T-helper 2 cell (primary cell): Measurements from ENCODE around the gene SLC25A26.
A peak's percentile ranks its signal among the peaks of the same experiment; 100 is the strongest.

ENCODE experiments used
- DNase-seq, 5 experiments: peaks; one replicate each; pipeline versions ENCODE4 v3.0.0 to v3.0.0-alpha.2; 2012 to 2022

Gene SLC25A26

DNA sequence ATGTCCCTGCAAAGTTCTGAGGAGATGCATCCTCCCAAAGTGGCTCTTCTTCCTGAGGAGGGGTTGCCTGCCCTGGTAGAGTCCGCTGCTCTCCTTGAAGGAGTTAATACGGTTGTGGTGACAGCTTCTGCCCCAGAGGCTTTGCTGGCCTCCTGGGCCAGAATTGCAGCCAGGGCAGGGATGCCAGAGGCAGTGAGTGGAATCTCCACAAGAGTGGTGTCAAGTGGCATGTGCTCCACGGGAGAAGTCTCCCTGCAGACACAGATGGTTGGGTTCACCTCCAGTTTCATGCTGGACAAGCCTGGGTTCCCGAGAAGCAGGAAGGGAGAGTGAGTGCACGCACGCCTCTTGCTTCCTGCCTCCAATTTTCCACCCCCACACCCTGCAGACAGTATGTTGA lies 105.5 kb downstream of the SLC25A26 start:
- no peak for DNase-seq

DNA sequence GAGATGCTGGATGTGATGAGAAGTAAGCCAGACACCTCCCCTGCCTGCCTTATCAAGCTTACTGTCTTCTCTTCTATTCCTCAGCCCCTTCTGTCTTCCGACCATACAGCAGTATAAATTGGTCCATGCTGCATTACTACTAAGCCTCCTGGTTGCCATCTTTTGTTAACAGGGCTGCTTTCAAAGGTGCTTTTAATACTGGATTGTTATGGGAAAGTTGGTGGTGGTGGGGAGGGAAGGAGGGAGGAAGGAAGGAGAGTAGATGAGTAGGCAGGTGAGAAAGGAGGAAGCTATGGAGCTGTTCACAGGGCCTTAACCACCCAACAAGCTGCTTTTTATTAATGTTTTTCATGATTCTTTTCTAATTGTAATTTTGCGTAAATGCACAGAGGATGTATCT lies 114.9 kb downstream of the SLC25A26 start:
- DNase-seq = no peak

DNA sequence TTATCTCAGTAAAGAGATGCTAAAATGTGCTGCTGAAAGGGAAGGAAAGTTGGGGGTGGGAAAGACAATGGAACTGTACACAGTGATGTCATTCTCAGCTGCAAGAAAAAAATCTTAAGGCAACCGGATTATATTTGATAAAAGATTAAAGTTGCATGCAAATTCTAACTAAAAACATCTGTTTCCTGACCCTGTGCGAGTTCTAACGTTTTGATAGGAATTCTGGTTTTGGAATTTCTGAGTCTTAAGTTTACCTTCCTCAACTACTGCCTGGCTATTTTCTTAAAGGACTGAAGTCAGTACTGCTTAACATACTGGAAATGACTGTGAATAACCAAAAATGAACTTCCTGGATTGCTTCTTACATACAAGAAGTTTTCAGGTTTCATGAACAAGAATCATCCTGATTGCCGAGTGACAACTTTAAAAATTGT lies 115.5 kb downstream of the SLC25A26 start:
- no peak for DNase-seq

DNA sequence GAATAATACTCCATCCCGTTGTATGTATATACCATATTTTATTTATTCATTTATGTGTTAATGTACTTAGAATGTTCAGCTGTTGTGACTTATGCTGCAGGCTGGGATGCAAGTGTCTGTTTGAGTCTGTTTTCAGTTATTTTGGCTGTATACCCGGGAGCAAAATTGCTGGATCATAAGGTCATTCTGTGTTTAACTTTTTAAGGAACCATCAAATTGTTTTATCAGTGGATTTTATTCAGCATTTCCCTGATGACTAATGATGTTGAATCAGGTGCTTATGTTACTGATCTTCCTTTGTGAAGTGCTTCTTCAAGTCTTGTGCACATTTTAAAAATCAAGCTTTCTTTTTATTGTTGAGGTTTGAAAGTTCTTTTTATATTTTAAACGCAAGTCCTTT lies 118.1 kb downstream of the SLC25A26 start:
- DNase-seq = no peak

DNA sequence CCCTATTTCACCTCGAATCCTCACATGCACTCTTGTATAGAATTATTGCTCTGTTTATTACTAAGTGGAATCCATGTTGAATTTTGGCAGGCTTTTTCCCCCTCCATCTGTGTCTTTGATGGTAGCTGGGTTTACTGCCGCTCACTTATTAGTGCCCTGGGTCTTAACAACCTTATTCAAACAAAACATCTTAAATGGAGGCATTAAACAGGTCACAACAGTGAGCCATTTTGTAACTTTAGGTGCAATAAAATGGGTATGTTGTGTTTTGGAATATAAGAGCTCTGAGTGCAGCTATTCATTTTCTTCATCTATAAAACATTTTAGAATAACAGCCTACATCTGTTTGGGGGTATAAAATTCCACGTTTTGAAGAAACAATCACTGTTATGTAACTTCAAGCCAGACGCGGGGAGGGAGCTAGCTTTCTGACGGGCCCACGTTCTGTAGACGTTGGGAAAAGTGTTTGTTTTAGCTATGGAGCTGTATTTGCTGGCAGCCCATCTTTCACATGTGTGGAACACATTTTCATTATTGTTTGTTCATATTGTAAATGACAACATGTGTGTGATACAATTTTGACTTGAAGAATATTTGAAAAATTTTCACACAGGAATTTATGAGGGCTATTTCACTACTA lies 122.0 kb downstream of the SLC25A26 start:
- DNase-seq = no peak

DNA sequence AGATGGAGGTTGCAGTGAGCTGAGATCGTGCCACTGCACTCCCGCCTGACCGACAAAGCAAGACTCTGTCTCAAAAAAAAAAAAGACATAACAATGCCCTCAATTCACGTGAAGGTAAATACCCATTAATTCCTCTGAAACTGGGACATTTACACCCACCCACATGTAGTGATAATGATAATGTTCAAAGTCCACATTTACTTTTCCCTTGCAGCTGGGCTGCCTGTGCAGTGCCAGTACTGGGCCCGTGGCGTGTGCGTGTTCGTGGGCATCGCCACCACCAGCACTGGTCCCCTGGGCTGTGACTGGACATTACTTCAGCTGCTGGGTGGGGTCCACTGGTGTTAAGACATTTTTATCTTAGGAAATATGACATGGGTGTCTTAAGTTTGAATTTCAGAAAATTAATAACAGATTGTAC lies 123.6 kb downstream of the SLC25A26 start:
- DNase-seq = no peak

DNA sequence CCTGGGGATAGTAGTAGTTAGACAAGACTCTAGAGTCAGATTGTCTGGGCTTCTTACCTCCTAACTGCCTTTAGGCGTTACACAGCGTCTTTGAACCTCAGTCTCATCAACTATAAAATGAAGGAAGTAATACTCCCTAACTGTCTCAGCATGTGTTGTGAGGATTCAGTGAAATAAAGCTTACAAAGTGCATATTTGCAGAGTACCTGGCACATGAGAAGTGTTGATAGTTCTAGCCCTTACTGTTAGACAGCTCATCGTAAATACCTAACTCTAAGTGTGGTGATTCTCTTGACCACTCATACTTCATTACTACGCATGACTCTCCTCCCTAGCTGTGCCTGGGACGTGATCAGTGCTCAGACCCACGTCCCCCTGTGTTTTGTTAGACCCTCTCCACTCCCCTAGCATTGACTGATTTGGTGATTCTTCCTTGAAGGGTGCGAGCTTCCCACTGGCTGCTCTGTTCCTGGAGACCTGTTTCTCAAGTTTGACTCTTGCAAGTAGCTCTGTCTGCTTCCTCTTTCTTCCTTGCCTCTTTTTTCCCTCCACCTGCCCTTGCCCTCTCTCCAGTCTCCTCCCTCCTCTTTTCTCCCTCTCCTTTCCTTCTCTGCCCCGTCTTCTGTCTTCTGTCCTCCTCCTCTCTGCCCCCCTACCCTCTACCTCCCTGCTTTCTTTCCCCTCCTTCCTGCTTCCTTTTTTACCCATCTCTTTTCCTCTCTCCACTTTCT lies 124.2 kb downstream of the SLC25A26 start:
- no peak for DNase-seq

DNA sequence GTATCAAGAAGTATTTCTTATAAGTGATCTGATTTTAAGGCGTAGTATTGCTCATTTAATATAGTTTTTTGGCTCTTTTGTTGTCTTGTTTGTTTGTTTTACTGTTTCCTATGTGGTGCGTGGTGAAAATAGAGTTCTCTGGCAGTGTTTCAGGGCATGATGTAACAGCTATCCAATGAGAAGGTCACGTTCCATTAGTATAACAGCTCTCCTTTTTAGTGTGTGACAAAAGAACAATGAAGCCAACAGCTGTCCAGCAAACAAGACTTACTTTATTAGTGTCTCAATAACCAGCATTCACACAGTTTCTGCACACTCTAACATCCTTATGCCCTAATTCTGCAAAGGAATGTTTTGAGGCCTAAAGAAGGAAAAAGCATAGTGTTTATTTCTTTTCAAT lies 127.9 kb downstream of the SLC25A26 start:
- no peak for DNase-seq

DNA sequence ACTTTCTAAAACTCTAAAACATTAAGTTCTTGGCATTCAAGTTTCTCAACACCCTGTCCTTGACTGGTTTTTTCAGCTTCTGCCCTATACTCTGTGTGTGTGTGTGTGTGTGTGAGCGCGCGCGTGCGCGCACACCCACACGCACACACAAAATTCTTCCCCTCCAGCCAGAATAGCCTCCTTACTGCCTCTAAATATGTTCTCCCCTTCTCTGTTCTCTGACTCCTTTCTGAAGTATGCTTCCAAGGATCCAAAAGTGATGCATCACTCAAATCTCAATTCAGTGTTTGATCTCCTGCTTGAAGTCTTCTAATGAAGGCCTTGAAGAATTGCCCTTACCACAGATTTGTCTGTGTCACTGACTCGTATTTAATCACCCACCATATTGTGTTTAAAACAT lies 129.8 kb downstream of the SLC25A26 start:
- no peak for DNase-seq

DNA sequence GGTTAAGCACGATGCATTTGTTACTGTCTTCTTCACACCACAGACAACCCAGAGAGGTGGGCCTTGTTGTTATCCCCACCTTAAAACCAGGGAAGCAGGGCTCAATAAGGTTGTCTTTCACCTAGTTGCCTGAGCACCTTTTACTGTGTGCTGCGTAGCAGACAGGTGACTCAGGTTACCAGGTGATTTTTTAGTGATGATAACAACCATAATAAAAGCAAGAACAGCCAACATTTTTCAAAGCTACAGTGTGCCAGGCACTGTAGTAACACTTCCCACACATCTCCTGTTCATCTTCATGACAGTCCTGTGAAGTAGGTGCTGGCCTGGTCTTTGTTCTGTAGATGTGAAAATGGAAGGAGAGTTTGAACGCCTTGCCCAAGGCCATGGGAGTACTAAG lies 132.2 kb downstream of the SLC25A26 start:
- no peak for DNase-seq

DNA sequence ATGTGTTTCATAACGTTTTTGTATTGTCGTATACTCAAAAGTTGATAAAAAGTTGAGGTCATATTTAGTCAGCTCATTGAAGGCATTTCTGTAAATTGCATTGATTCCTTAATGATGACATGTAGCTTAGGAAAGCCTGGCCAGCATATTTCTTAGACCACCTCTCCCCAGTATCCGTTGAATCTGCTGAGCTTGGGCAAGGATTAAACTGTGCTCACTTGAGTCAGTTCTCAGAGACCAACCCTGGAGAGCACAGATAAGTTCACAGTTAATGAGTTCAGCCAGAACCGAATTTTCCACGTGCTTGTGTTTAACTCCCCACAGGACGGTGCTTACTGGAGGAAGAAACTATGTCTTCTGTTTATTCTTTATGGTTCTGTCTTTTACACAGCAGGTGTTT lies 132.7 kb downstream of the SLC25A26 start:
- DNase-seq = no peak

DNA sequence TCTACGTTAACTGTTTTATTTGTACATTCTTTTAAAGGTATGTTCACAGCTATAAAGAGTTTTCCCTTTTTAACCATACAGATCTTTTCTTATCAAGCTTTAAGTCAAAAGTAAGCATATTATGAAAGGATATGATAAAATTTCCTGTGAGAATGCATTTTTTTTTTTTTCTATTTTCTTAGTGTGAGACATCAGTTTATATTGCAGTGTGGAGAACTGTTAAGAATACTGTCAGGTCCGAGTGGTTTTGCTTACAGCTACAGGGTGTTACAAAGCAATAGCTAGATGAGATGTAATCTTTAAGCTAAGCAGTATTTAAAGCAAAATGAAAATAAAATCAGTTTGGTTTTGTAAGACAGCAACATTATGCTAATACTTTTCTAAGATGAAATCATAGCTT lies 133.2 kb downstream of the SLC25A26 start:
- DNase-seq = peak in 2 of 5 experiments; percentile 4 to 79

DNA sequence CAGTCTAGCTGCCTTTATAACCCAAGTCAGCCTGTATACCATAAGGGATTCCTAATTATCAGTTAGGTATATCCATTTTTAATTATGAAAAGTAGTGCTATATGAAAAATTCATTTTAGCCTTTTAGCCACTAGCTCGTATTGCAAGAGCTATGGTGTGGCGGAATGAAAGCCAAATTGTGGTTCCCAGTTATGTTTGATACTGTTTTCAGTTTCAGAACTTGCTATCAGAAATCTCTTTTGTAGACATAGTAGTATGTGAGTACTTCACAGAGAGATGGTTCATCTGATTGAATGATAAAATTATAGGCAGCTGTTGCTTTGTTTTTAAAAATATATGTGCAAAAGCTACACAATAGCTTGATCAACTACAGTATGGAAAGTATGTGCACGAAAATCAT lies 134.6 kb downstream of the SLC25A26 start:
- peak in 1 of 5 experiments; percentile 90 for DNase-seq

DNA sequence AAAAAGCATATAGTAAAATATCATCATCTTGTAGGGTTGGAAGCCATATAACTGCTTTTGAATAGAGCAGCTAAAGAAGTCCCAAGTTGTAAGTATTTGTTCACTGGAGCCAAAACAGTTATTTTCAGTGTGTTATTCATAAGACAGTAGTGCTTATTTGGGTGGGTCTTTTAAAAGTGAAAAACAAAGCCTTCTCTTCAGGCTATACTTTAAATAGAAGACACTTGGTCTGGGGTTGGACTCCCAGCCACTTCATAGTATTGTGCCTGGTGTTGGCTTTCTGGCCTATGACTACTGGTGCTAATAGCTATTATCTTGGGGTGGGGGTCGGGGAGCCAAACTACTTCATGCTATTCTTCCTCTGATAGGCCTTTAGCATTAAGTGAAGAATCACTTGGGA lies 135.2 kb downstream of the SLC25A26 start:
- DNase-seq = no peak

DNA sequence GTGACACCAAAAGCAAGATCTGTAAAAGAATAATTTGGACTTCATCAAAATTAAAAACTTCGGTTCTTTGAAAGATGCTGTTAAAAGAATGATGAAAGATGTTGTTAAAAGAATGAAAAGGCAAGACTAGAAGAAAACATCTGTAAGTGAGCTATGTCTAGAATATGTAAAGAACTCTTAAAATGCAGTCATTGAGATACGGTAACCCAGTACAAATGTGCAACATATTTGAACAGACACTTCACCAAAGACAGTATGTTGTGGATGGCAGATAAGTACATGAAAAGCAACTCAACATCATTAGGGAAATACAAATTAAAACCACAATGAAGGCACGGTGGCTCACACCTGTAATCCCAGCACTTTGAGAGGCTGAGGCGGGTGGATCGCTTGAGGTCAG lies 140.6 kb downstream of the SLC25A26 start:
- no peak for DNase-seq

DNA sequence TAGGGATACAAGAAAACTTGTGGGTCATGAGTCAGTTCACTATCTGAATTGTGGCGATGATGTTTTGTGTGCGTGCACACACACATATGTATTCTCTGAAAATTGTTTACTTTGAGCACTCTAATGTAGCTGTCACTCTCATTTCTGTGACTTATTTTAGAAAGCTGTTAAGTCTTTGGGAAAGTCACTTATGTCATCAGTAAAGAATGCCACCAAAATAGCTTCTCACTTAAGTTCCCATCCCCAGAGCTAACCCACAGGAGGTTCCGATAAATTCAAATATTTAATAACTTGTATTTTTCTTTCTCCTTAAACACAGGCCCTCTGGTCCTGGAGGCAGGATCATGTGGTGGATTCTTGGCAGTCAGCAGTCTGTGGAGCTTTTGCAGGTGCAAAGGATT lies 141.7 kb downstream of the SLC25A26 start:
- DNase-seq = no peak

DNA sequence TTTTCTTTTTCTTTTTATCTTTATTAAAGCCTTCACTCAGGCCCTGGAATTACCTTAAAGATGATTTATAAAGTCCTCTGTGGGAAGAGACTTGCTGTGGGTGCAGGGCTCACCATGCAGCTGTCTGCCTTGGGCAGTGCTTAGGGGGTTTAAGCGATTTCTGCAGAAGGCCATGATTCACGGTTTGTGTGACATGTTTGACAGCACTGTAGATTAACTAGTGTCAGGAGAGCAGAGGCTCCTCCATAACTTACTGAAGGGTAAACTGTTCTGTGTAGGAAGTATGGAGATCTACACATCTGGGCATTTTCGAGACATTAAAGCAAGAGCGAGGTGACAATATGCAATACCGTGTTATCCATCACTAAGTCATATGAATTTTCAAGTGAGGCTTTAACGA lies 142.3 kb downstream of the SLC25A26 start:
- no peak for DNase-seq

DNA sequence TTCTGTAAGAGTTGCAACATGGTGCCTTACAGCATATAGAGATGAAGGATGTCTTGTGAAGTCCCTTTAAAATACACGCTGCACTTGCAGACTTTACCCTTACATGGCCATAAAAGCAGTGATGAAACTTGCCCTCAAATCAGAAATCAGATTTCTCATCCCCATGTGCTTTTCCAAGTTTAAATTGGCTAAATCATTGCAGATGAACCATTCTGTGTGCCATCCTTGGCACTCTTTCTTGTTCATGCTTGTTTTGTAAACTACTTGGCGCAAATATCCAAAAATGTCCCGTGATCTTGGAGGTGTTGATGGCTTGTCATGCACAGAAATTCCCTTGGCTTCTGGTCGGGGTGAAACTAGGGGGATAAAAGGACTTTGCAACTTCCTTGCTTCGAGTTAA lies 144.3 kb downstream of the SLC25A26 start:
- DNase-seq = no peak

DNA sequence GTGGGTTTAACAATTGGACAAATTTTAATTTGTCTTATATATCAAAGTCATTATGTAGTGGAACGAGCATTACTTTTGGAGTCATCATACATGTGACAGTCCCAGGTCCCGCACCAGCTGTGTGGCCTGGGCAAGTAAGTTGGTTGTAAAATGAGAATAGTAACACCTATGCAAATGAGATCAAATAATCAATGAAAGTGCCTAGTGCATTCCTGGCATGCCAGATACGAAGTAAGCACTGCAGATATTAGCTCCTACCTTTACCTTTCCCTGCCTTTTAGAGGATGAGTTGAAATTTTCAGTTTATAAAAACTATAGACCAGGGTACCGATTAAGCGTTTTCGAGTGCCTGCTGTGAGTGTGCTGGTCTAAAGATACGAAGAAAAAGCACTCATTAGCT lies 145.9 kb downstream of the SLC25A26 start:
- no peak for DNase-seq

DNA sequence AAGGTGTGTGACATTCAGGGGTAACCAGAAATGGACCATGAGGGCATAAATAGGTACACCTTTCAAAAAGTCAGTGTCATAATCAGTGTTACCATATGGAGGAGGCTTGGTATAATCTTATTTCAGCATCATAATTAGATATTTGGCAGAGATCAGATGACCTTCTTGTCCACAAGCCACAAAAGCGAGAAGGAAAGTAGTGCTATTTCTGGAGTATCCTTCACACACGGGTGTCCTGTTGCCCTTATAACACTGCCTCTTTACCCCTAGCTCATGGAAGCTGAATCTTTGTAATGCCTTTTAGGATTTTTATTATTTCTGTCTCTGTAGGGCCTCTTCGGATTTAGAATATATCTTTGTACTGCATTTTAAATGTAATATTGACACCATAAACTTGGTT lies 147.2 kb downstream of the SLC25A26 start:
- DNase-seq = no peak

DNA sequence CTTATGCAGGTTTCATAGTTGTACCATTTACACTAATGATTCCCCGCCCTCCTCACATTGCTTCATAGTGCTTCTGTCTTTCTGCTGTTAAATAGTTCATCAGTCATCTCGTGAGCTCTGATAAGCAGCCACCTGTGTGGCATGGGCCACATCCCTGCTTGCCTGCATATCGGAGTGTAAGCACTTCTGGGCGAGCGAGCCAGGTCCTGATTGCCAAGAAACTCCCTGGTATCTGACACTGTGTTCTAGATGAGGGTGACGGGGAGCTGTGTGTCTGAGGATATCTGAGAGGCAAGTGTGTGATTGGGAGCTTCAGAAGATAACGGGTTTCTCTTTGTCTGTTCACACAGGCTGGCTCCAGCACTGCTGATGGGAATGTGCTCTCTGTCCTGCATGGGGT lies 149.4 kb downstream of the SLC25A26 start:
- no peak for DNase-seq

DNA sequence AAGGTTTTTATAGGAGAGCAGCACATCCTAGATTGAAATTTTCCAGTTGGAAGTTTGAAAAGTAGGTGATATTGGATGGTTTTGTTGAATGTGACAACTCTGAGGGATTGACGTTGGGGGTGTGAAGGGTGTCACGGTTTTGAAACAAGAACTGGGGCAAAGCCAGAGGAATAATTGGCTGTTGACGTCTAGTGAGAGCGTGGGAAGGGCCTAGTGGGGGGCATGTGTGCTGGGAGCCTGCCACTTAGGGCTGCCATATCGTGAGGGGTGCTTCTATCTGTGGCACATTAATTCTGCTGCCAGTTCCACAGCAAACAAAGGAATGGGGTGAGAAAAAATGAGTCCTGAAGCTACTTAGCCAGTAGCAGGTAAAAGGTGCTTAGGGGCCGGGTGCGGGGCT lies 150.6 kb downstream of the SLC25A26 start:
- DNase-seq = no peak

DNA sequence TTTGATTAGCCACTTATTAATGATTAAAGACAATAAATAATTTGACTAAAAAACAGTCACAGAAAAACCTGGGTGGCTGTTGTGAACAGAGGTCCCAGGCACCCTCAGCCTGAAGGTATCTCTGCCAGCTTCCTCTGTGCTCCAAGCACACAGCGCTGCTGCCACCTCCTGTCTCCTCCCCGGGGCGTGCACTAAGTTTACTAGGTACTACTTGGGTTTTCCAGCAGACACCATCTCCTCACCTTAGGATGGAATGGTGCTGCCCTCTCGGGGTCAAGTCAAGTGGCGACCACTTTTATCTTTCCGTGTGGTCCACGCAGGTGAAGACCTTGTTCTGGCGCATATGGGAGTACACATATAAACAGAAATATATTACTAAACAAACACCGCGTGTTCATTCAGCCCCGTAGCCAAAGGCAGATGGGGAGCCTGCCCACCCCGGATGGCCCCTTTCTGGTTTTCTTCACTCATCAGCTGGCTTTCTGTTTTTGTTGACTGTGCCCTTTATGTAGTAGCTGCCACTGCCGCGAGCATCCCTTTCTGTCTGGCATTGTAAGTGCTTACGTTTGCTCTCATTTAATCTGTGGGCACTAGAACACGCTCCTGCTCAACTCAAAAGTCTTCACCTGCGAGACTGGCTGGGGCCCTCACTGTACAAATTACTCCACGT lies 152.0 kb downstream of the SLC25A26 start:
- peak in 2 of 5 experiments; percentile 45 to 69 for DNase-seq

DNA sequence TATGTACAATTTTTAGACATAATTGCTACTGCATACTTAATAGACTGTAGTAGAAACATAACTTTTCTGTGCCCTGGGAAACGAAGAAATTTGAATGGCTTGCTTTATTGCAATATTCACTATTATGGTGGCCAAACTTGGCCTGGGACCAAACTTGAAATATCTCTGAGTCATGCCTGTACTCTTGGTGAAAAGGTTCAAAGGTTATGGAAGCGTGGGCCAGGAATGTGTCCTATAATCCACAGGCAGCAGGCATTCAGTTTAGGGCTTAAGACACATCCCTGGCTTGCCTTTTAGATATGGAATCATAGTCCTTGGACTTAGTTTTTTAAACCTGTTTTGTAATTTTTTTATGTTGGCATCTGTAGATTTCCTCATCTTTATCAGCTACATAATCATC lies 155.8 kb downstream of the SLC25A26 start:
- DNase-seq = no peak
